Upper lobe of left lung (tissue), 6 donors: ENCODE measurements around the gene TOR3A. TPM values are rescaled to one million over a fixed set of nuclear protein-coding genes. Genes with fewer than 3 reads are reported as not detected.

Source experiments
- ATAC-seq, 2 donors: fragments of 200-7000 bp; cut with Tn5 transposase; one replicate each; pipeline ENCODE4 v1.9.1; 2022; ENCODE audit warnings: mild to moderate bottlenecking in 2 of 2, moderate library complexity in 2 of 2; ENCODE audit not compliant: low FRiP score in 2 of 2
- DNase-seq, 2 donors: peaks; one replicate each; pipeline ENCODE4 v3.0.0-alpha.2; 2019 to 2020
- H3K27ac ChIP-seq, 4 donors: fragments of 200-600 bp; sonication (generic); one replicate each; pipeline ENCODE4 v1.5.1; 2016 to 2019
- H3K27me3 ChIP-seq, 4 donors: fragments of 200-600 bp; sonication (generic); one replicate each; pipeline ENCODE4 v1.5.1; 2017 to 2019
- H3K36me3 ChIP-seq, 4 donors: fragments of 200-600 bp; sonication (generic); one replicate each; pipeline ENCODE4 v1.5.1; 2016 to 2019
- H3K4me1 ChIP-seq, 4 donors: fragments of 200-600 bp; sonication (generic); one replicate each; pipeline ENCODE4 v1.5.1; 2018 to 2019
- H3K4me3 ChIP-seq, 4 donors: fragments of 200-600 bp; sonication (generic); one replicate each; pipeline ENCODE4 v1.5.1; 2017 to 2019; ENCODE audit warnings: mild to moderate bottlenecking in 2 of 4, moderate library complexity in 1 of 4
- H3K9me3 ChIP-seq, 4 donors: fragments of 200-600 bp; sonication (generic); one replicate each; pipeline ENCODE4 v1.5.1; 2018 to 2019
- CTCF ChIP-seq, 6 experiments: fragments of 450-650 bp in 4 of 6; fragments of 200-600 bp in 2 of 6; sonication (generic) in 2 of 6; IDR thresholded peaks; one replicate each; pipeline ENCODE4 v1.5.1; 2016 to 2019; ENCODE audit warnings: antibody characterized with exemption in 6 of 6
- EP300 ChIP-seq, 4 donors: sonication (generic); formaldehyde crosslinking; IDR thresholded peaks; one replicate each; pipeline ENCODE4 v1.5.1; 2017; ENCODE audit warnings: antibody characterized with exemption in 4 of 4, control low read depth in 2 of 4
- POLR2A ChIP-seq, 4 donors: fragments of 450-650 bp; IDR thresholded peaks; one replicate each; pipeline ENCODE4 v1.5.1; 2016 to 2017; ENCODE audit warnings: antibody characterized with exemption in 4 of 4, mild to moderate bottlenecking in 2 of 4
- POLR2AphosphoS5 ChIP-seq, 2 donors: sonication (generic); formaldehyde crosslinking; IDR thresholded peaks; one replicate each; pipeline ENCODE4 v1.5.1; 2017; ENCODE audit warnings: antibody characterized with exemption in 2 of 2
- WGBS, 2 donors: methylation state at CpG; one replicate each; pipeline ENCODE4 v1.1.5; 2017 to 2018; 5-methylcytosine and 5-hydroxymethylcytosine counted together
- total RNA-seq, 6 donors: library from RNA; depleted of rRNA in 4 of 6; stranded (reverse); fragments of >200 nt in 4 of 6; gene quantifications; one replicate each; pipeline versions ENCODE4 v1.1.0 to v1.2.1, GENCODE V29; 2016 to 2021
- donor health status: DM: no; HTN: no; CAD: no; lungs with moderate emphysema.
- donor health status: DM: no; HTN: yes; CAD: no; lungs with severe emphysema.

The TOR3A gene
- total RNA-seq, 6 donors from 2014 or later: 26.2 to 44.1 (median 29.5) TPM

DNA sequence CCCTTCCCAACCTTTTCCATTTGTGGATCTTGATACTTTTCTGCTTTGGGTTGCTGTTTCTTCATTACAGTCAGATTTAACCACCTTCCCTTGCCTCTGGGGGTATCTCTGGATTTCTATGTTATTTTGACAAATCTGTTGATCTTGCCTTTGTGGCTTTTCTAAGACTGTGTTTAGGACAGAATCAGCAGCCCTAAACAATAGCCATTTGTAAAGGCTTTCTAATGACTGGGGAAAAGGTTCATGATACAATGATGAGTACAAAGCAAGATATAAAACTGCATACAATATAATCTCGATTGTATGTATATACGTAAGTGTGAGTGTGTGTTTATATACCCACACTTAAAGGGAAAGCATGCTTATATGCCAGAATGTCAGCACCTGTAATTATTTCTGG is 28.4 kb upstream of the TOR3A start:
- peaks cover 0 to 12% (median 3%) of the 10 kb centered on the region in 4 donors for H3K36me3 ChIP-seq
- H3K4me3 ChIP-seq: no peak overlapping the region
- ATAC-seq: no peak
- H3K9me3 ChIP-seq: no peaks in the 10 kb centered on the region
- WGBS, 2 donors: 93% methylated on average over 2 of the region's 2 CpGs
- TF ChIP-seq POLR2AphosphoS5 (IDR thresholded peaks at IDR 0.05) (no peak), EP300 (IDR thresholded peaks at IDR 0.05) (no peak), CTCF (IDR thresholded peaks at IDR 0.05) (no peak), POLR2A (IDR thresholded peaks at IDR 0.05) (no peak)
- H3K27me3 ChIP-seq: no peaks in the 10 kb centered on the region
- H3K4me1 ChIP-seq: no peaks in the 10 kb centered on the region
- no peak for DNase-seq
- H3K27ac ChIP-seq: no peak overlapping the region

DNA sequence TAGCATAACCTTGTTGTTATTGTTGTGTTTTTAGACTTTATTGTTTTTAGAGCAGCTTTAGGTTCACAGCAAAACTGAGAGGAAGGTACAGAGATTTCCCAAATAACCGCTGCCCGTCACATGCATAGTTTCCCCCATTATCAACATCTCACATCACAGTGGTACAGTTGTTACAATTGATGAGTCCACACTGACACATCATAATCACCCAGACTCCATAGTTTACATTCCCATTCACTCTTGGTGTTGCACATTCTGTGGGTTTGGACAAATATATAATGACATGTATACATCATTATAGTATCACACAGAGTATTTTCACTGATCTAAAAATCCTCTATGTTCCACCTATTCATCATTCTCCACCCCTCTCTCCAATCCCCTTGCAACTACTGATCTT is 25.9 kb upstream of the TOR3A start:
- H3K36me3 ChIP-seq: peaks cover 0 to 5% (median 2%) of the 10 kb centered on the region in 4 donors
- no peak for DNase-seq
- H3K4me3 ChIP-seq: no peak overlapping the region
- no peaks in the 10 kb centered on the region for H3K9me3 ChIP-seq
- ATAC-seq: no peak
- H3K4me1 ChIP-seq: no peaks in the 10 kb centered on the region
- H3K27ac ChIP-seq: no peak overlapping the region
- TF ChIP-seq EP300 (IDR thresholded peaks at IDR 0.05) (no peak), POLR2AphosphoS5 (IDR thresholded peaks at IDR 0.05) (no peak), CTCF (IDR thresholded peaks at IDR 0.05) (no peak), POLR2A (IDR thresholded peaks at IDR 0.05) (no peak)
- H3K27me3 ChIP-seq: no peaks in the 10 kb centered on the region
- WGBS, 2 donors: 97 to 98% methylated on average over 2 of the region's 2 CpGs

GRCh38 chr1:179058487-179059483 is 23.1 kb upstream of the TOR3A start:
- ATAC-seq (peak in 1 of 2 donors; percentile 34), DNase-seq (no peak)
- TF ChIP-seq POLR2AphosphoS5 (IDR thresholded peaks at IDR 0.05) (no peak), EP300 (IDR thresholded peaks at IDR 0.05) (no peak), POLR2A (IDR thresholded peaks at IDR 0.05) (no peak), CTCF (IDR thresholded peaks at IDR 0.05) (no peak)
- Histone ChIP-seq H3K27me3 (no peaks in the 10 kb centered on the region), H3K4me1 (no peaks in the 10 kb centered on the region), H3K27ac (no peak overlapping the region), H3K4me3 (no peak overlapping the region), H3K9me3 (no peaks in the 10 kb centered on the region), H3K36me3 (peaks cover 0 to 11% (median 3%) of the 10 kb centered on the region in 4 donors)
- 83 to 88% methylated on average over 3 of the region's 3 CpGs for whole genome bisulfite sequencing, 2 donors

DNA sequence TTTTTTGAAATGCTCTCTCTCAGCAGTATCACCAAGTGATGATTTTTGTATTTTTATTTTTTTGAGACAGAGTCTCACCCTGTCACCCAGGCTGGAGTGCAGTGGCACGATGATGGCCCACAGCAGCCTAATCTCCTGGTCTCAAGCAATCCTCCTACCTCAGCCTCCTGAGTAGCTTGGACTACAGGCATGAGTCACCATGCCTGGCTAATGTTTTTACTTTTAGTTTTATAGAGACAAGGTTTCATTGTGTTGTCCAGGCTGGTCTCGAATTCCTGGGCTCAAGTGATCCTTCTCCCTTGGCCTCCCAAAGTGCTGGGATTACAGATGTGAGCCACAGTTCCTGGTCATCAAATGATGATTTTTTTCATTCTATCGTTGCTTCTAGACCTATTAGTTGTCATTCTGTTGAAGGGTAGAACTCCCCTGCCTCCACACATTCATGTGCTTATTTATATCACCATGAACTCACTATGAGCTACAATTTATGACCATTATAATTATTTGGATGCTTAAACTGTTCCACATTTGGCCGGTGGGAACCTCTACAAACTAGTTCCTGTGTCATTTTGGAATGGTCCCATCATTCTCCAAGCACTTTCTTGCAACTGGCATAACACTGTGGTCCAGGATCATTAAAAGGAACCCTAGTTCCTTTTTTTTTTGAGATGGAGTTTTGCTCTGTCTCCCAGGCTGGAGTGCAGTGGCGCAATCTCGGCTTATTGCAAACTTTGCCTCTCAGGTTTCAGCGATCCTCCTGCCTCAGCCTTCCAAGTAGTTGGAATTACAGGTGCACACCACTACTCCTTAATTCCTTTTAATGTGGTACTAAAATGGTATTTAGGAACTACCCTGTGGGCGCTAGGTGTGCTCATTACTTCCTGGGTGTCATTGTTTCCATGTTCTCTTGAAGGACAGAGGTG is 20.2 kb upstream of the TOR3A start:
- Histone ChIP-seq H3K27me3 (no peaks in the 10 kb centered on the region), H3K36me3 (peaks cover 0 to 31% (median 13%) of the 10 kb centered on the region in 4 donors), H3K27ac (no peak overlapping the region), H3K9me3 (no peaks in the 10 kb centered on the region), H3K4me1 (no peaks in the 10 kb centered on the region), H3K4me3 (no peak overlapping the region)
- WGBS, 2 donors: 93 to 94% methylated on average over 8 of the region's 8 CpGs
- no peak for ATAC-seq
- no peak for DNase-seq
- TF ChIP-seq EP300 (IDR thresholded peaks at IDR 0.05) (no peak), POLR2AphosphoS5 (IDR thresholded peaks at IDR 0.05) (no peak), CTCF (IDR thresholded peaks at IDR 0.05) (no peak), POLR2A (IDR thresholded peaks at IDR 0.05) (no peak)
